ENCODE results near the gene HDHD2.

DNA sequence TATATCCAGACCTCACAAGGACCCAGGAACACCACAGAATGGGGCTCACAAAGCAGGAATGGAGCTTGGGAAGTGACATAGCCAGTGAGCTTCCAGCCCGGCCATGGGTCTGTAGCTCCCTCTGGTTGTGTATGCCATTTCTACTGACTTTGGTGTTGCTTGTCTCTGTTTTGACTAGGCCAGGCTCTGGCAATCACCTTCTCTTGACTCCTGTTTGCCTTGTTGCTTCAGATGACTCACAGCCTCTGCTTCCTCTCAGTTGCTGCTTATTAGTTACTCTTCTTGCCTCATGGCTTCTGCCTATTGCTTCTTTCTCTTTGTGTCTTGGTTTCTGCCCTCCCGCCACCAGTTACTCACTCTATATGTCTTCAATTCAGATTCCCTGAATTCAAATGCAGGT is 41.7 kb upstream of the HDHD2 start:
- TF ChIP-seq, protein P1, sequence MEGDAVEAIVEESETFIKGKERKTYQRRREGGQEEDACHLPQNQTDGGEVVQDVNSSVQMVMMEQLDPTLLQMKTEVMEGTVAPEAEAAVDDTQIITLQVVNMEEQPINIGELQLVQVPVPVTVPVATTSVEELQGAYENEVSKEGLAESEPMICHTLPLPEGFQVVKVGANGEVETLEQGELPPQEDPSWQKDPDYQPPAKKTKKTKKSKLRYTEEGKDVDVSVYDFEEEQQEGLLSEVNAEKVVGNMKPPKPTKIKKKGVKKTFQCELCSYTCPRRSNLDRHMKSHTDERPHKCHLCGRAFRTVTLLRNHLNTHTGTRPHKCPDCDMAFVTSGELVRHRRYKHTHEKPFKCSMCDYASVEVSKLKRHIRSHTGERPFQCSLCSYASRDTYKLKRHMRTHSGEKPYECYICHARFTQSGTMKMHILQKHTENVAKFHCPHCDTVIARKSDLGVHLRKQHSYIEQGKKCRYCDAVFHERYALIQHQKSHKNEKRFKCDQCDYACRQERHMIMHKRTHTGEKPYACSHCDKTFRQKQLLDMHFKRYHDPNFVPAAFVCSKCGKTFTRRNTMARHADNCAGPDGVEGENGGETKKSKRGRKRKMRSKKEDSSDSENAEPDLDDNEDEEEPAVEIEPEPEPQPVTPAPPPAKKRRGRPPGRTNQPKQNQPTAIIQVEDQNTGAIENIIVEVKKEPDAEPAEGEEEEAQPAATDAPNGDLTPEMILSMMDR (IDR thresholded peaks at IDR 0.05) = no peak
- TF ChIP-seq POLR2A (IDR thresholded peaks at IDR 0.05) = no peak
